GM19351 (cell line): ENCODE data around the gene CHRND.

Experiments used
- ATAC-seq: cut with Tn5 transposase; IDR thresholded peaks from one replicate; pipeline ENCODE4 v1.9.1; 2021; ENCODE audit warnings: mild to moderate bottlenecking, moderate library complexity; ENCODE audit not compliant: unreplicated experiment

CHRND gene

DNA sequence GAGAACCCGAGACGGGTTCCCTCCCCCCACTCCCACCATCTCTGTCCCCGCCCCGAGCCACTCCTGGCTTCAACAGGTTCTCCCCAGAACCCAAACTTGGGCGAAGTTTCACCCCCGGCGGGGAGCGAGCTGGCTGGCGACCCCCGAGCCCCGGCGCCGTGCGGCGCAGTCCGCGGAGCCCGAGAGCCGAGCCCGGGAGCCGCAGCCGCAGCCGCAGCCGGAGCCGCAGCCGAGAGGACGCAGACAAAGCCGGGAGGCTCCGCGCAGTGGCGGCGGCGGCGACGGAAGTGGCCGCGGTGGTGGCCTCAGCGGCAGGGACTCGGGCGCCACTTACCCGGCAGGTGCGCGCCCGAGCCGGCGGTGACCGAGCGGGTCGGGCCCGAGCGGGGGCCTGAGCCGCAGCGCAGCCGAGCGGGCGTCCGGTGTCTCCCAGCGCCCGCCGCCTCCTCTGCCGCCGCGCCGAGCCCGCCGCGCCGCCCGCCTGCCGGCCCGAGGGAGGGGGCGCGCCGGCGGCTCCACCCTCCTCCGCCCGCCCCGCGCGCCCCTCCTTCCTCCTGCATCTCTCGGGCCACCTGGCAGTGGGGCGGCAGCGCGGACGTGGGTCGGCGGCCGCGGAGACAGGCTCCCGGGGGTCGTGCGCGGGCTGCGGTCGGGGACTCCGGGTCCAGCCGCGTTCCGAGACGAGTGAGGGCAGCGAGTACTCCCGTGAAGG lies 38.4 kb upstream of the CHRND start, which contains the start of gene ECEL1:
TSS of gene ECEL1 (minus strand) at position 450 of the 712 bp plus-strand sequence. CDS start 1,181 bp downstream, outside the sequence.
- no peak for ATAC-seq

- ATAC-seq: no peak
These were observed 37.8 kb upstream of the CHRND start for GRCh38 chr2:232488097-232488711.

DNA sequence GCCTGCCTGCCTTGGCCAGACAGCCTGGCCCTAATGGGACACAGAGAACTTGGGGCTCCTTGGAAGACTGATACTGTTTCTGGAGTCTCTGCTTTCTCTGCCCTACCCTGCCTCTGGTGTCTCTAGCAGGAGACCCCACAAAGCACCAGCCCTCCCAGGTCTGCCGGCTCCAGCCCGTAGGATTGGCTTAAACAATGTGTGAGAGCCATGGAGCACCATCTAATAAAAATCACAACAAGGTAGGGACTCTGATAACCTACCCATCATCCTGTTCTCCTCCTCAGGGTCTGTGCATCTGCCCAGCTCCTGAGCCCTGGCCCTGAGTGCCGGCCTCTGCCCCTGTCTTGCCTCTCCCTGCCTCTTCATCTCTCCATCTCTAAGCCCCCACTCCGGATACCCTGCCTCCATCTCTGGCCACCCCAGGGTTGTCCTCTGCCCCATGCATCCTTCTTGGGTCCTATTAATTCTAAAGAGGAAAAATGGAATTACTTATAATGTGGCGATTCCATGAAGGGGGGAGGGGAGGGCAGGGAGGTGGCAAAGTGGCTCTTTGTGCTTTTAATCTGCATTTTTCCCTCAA lies 37.1 kb upstream of the CHRND start:
- no peak for ATAC-seq

DNA sequence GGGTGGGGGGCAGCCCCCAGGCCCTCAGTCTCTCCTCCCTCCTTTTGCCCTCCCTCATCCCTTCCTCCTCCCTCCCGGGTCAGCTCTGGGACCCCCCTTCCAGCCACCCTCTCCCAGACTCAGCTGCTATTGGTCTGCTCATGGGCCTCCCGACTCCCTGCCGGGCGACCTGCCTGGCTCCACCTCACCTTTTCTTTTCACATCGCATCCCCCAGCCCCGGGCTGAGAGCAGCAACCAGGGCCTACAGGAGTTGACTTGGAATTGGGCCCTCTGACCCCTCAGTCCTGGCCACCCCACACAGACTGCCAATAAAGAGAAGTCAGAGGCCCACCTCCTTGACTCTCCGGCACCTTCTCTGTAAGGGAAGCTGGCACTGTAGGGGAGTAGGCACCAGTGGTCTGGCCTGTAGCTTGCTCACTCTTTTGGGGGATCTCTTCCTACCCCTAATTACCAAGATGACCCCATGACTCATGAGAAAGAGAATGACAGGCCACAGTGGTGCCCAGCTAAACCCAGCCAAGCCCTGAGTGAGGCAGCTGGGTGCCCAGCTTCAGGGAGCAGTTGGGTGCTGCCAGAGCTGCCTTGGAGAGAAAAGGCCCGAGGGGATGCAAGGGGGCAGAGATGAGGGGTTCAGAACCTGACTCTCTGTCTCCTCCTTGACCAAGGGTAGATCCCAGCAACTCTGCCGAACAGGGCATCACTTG lies 36.3 kb upstream of the CHRND start:
- no peak for ATAC-seq

- ATAC-seq: no peak
These were observed 35.5 kb upstream of the CHRND start for GRCh38 chr2:232490221-232491138.

DNA sequence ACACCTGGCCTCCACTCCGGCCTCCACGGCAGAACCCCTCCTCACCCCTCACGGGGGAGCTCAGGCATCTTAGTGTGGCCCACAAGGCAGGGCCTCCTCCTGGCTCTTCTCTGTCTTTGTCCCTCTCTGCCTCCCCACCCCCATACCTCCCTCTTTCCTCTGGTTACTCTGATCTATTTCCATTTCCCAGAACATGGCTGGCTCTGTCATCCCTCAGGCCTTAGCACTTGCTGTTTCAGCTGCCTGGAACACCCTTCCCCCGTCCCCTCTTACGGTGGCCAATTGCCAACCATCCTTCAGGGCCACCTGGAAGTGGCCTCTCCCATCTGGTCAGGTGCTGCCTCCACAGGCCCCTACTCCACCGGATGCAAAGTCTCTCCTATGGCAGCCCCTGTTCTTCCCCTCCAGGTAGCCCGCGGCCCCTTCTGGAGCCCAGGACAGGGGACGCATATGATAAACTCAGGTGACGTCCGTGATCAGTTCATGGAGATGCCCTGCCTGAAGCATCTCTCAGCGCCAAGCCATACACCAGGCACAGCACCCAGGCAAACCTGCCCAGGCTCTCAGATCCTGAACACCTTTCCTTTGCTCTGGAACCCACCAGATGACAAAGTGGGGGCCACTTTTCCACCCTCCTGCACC lies 34.7 kb upstream of the CHRND start:
- no peak for ATAC-seq

DNA sequence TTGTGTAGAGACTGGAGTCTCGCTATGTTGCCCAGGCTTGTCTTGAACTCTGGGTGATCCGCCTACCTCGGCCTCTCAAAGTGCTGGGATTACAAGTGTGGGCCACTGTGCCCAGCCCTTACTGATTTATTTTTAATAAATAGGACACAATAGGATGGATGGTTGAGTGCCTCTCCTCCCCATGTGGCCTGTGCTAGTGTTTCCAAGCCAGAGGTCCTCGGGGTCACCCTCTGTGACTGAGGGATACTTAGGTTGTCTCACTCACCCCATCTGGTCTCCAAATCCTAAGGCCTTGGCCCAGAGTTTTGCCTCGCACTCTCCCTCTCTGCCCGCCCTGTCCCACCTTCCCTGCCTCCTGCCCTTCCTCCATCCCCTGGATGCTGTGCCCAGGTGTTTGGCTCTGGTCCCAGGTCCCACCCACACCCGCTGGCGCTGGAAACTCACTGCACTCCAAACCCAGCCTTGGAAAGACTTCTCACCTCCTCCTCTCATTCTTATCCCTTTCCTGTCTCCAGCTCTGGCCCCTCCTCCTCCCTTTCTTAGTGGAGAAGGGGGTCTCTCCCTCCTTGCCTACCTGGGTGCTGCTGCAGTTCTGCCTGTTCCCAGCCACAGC lies 33.6 kb upstream of the CHRND start:
- ATAC-seq: no peak

- no peak for ATAC-seq
These were observed 32.8 kb upstream of the CHRND start for GRCh38 chr2:232492963-232493700.

- no peak for ATAC-seq
These were observed 32.1 kb upstream of the CHRND start for GRCh38 chr2:232493701-232494474.

DNA sequence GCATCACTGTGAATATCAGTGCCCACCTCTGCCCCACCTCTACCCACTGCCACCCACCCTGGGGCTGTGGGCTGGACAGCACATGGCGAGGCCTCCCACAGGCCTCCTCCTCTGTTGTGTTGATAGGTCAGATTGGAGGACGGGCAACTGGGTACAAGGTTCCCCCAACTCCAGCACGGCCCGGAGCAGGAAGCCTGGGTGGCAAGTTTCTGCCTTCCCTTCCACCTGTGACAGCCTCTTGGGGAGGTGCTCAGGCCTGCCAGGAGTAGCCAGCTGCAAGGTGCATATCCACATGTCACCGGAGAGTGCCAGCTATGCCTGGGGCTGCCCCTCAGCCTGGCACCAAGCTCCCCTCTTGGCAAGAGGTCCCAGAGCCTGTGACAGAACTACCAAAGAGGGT lies 31.4 kb upstream of the CHRND start:
- no peak for ATAC-seq

- ATAC-seq: no peak
These were observed 30.7 kb upstream of the CHRND start for GRCh38 chr2:232495292-232495691.

GRCh38 chr2:232496501-232497270 lies 29.3 kb upstream of the CHRND start:
- ATAC-seq: no peak

- no peak for ATAC-seq
These were observed 28.6 kb upstream of the CHRND start for GRCh38 chr2:232497348-232497747.

DNA sequence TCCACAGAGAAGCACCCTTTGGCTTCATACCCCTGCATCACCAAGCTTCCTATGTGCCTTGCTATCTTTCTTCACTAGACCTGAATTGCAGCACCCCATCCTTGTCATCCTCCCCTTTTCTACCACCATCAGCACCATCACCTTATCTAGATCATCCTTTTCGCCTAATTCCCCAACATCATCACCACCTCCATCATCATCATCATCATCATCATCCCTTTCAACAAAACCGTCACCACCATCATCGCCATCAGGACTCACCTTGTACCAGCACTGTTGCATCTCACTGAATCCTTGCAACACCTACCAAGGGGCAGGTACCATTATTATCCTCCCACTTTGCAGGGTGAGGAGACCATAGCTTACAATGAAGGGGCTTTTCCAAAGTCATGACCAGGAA lies 27.5 kb upstream of the CHRND start:
- no peak for ATAC-seq

DNA sequence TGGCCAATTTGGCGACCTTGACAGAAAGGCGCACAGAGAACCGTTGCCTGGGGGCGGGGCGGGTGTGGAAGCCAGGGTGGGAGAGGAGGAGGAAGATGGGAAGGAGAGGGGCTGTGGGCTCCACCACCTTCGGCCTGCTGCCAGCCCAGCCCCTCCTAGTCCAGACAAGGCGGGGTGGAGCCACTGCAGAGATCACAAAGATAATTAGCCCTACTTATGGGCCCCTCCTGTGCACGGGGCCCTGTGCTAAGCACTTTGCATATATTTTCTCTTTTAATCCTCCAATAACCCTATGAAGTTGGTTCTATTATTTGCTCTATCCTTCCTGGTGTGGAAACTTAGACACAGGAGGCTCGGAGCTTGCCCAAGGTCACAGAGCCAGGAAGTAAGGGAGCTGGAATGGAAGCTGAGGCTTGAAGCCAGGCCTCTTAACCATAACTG lies 24.6 kb upstream of the CHRND start:
- ATAC-seq: no peak

DNA sequence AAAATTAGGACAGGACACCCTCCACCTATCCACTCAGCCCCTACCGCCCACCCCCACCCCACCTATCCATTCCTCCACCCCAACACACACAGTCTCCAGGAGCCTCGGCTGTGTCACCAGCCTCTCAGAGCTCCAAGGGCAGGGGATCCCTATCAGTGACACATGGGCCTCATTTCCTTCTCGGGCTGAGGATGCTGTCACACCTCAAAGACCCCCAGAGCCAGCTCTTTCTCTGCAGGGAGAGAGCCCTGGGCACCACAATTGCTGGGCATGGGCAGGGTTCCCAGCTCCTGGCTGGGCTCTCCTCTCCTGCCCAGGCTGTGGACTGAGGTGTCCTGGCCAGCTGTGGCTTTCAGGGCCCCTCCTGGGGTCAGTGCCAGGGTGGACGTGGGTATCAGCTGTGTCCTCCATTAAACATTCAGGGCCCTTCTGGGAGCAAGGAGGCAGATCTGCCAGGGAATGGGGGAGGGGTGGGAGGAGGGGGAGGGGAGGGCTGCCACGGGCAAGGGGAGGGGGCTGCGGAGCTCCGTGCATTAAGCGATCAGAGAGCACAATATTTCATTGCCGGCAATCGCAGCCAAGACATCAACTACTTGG lies 24.1 kb upstream of the CHRND start:
- ATAC-seq: no peak

- no peak for ATAC-seq
These were observed 23.4 kb upstream of the CHRND start for GRCh38 chr2:232502511-232502910.
